GM23248 (cell line): Measurements from ENCODE around the gene DICER1.

Experiments
- EZH2 ChIP-seq: fragments of 200-600 bp; sonication (generic); IDR thresholded peaks from 2 replicates; pipeline ENCODE4 v1.6.1; 2018; ENCODE audit warnings: antibody characterized with exemption, mild to moderate bottlenecking; ENCODE audit not compliant: insufficient read depth, poor library complexity, severe bottlenecking
- EZH2phosphoT487 ChIP-seq: fragments of 200-600 bp; sonication (generic); IDR thresholded peaks from 2 replicates; pipeline ENCODE4 v1.6.1; 2018; ENCODE audit warnings: antibody characterized with exemption, moderate library complexity, mild to moderate bottlenecking, low read depth; ENCODE audit not compliant: insufficient read depth

GRCh38 chr14:95048771-95049312 lies 108.5 kb downstream of the DICER1 start:
- TF ChIP-seq EZH2 (no peak), EZH2phosphoT487 (no peak)
